Measurements from ENCODE around the gene NOTCH3. TPM values are rescaled to one million over a fixed set of nuclear protein-coding genes. Genes with fewer than 3 reads are reported as not detected.

The NOTCH3 gene
- polyA plus RNA-seq, 1 experiment, result 37.6 TPM

DNA sequence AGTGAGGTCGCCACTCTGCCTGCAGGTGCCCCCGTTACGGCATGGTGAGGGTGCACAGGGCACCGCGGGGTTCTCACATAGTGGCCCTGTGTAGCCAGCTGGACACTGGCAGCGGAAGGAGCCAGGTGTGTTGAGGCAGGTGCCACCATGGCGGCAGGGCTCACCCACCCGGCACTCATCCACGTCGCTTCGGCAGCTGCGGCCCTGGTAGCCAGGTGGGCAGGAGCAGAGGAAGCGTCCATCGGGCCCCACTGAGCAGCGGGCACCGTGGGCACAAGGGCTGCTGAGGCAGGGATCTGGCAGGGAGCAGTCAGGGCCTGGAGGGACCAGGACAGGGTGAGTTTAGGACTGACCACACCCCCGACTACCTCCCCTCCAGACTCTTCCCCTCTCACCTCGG is 8.8 kb downstream of the NOTCH3 start:
- no peak for DNase-seq (ENCODE audit: low read depth)
- TF ChIP-seq CTCF (IDR thresholded peaks at IDR 0.05; ENCODE audit: insufficient read depth, low read depth, low read length), result no peak
- CTCF ChIA-PET, result no interaction called here

DNA sequence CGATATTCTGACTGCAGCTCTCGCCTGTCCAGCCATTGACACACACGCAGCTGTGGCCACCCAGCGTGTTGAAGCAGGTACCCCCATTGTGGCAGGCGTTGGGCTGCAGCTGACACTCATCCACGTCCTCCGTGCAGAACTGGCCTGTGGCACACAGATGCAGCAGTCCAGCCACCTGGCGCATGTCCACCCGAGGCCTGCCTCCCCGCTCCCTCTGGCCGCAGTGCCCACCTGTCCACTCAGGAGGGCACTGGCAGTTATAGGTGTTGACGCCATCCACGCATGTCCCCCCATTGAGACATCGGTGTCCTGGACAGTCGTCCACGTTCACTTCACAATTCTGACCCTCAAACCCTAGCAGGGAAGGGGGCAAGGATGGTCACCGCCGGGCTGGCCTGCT is 9.3 kb downstream of the NOTCH3 start:
- H3K36me3 ChIP-seq (ENCODE audit: control insufficient read depth, insufficient read depth, low read length), result peaks cover 20% of the 10 kb centered on the region
- CTCF ChIA-PET, result no interaction called here
- no peak for DNase-seq (ENCODE audit: low read depth)

More for the DNA sequence above, 8.8 kb downstream of the NOTCH3 start:
- POLR2A ChIA-PET, result no interaction called here
- Histone ChIP-seq H3K27me3 (ENCODE audit: control insufficient read depth, insufficient read depth, low read length) (no peaks in the 10 kb centered on the region), H3K36me3 (ENCODE audit: control insufficient read depth, insufficient read depth, low read length) (peaks cover 16% of the 10 kb centered on the region), H3K4me3 (ENCODE audit: low read depth, low read length) (no peak overlapping the region)

GRCh38 chr19:15188851-15189250 is 11.9 kb downstream of the NOTCH3 start:
- Histone ChIP-seq H3K36me3 (ENCODE audit: control insufficient read depth, insufficient read depth, low read length) (peaks cover 23% of the 10 kb centered on the region), H3K4me3 (ENCODE audit: low read depth, low read length) (no peak overlapping the region), H3K27me3 (ENCODE audit: control insufficient read depth, insufficient read depth, low read length) (no peaks in the 10 kb centered on the region)
- no peak for TF ChIP-seq CTCF (IDR thresholded peaks at IDR 0.05; ENCODE audit: insufficient read depth, low read depth, low read length)
- POLR2A ChIA-PET, result no interaction called here
- no peak for DNase-seq (ENCODE audit: low read depth)
- CTCF ChIA-PET, result interaction anchor here (2.3 kb wide), 1 partner anchor 11 kb away, joined by 10 read pairs; no protein-coding TSS in a partner anchor

More for the DNA sequence above, 9.3 kb downstream of the NOTCH3 start:
- Histone ChIP-seq H3K4me3 (ENCODE audit: low read depth, low read length) (no peak overlapping the region), H3K27me3 (ENCODE audit: control insufficient read depth, insufficient read depth, low read length) (no peaks in the 10 kb centered on the region)
- POLR2A ChIA-PET, result no interaction called here
- no peak for TF ChIP-seq CTCF (IDR thresholded peaks at IDR 0.05; ENCODE audit: insufficient read depth, low read depth, low read length)

GRCh38 chr19:15187026-15188007 is 13.5 kb downstream of the NOTCH3 start:
- H3K36me3 ChIP-seq (ENCODE audit: control insufficient read depth, insufficient read depth, low read length), result peaks cover 22% of the 10 kb centered on the region
- H3K4me3 ChIP-seq (ENCODE audit: low read depth, low read length), result no peak overlapping the region
- ChIA-PET POLR2A (no interaction called here), CTCF (interaction anchor here (0.8 to 2.3 kb wide), 2 partner anchors 10 to 65 kb away, joined by 4 to 10 read pairs; no protein-coding TSS in a partner anchor)
- TF ChIP-seq CTCF (IDR thresholded peaks at IDR 0.05; ENCODE audit: insufficient read depth, low read depth, low read length), result no peak
- DNase-seq (ENCODE audit: low read depth), result no peak
- no peaks in the 10 kb centered on the region for H3K27me3 ChIP-seq (ENCODE audit: control insufficient read depth, insufficient read depth, low read length)

- ChIA-PET CTCF (no interaction called here), POLR2A (no interaction called here)
- peaks cover 23% of the 10 kb centered on the region for H3K36me3 ChIP-seq (ENCODE audit: control insufficient read depth, insufficient read depth, low read length)
- H3K4me3 ChIP-seq (ENCODE audit: low read depth, low read length), result no peak overlapping the region
- H3K27me3 ChIP-seq (ENCODE audit: control insufficient read depth, insufficient read depth, low read length), result no peaks in the 10 kb centered on the region
- DNase-seq (ENCODE audit: low read depth), result no peak
- no peak for TF ChIP-seq CTCF (IDR thresholded peaks at IDR 0.05; ENCODE audit: insufficient read depth, low read depth, low read length)
Measured at GRCh38 chr19:15185188-15185587, 15.6 kb downstream of the NOTCH3 start.
